Neural cell (in vitro differentiated cells): ENCODE data around the gene CLSTN1. TPM values are rescaled to one million over a fixed set of nuclear protein-coding genes. Genes with fewer than 3 reads are reported as not detected.

Experiments used
- H2AFZ ChIP-seq: fragments of 200-600, 300-800 bp; sonication (generic), shearing (Covaris generic); 2 replicates; pipeline ENCODE4 v1.6.0; 2014; ENCODE audit warnings: low read depth, mild to moderate bottlenecking, antibody characterized with exemption, low read length, moderate library complexity
- H3F3A ChIP-seq: fragments of 200-600 bp; shearing (Covaris generic); 2 replicates; pipeline ENCODE4 v1.6.1; 2016; ENCODE audit warnings: mild to moderate bottlenecking, moderate library complexity, mixed read lengths, antibody characterized with exemption, low read length; ENCODE audit not compliant: insufficient read depth, poor library complexity, severe bottlenecking
- H3K27ac ChIP-seq: fragments of 200-600, 300-800 bp; sonication (generic), shearing (Covaris generic); 2 replicates; pipeline ENCODE4 v1.5.1; 2014; ENCODE audit warnings: mild to moderate bottlenecking, low read length, moderate library complexity
- H3K27me3 ChIP-seq: fragments of 300-800, 200-600 bp; sonication (generic), shearing (Covaris generic); 2 replicates; pipeline ENCODE4 v1.6.0; 2014; ENCODE audit warnings: mild to moderate bottlenecking, low read depth, low read length, moderate library complexity; ENCODE audit not compliant: insufficient read depth
- H3K36me3 ChIP-seq: fragments of 300-800, 200-600 bp; sonication (generic), shearing (Covaris generic); 2 replicates; pipeline ENCODE4 v1.5.1; 2014; ENCODE audit warnings: mild to moderate bottlenecking, antibody characterized with exemption, low read length, moderate library complexity; ENCODE audit not compliant: insufficient read depth
- H3K4me2 ChIP-seq: fragments of 300-800, 200-600 bp; sonication (generic), shearing (Covaris generic); 2 replicates; pipeline ENCODE4 v1.6.0; 2014; ENCODE audit warnings: mild to moderate bottlenecking, low read length
- H3K4me3 ChIP-seq: fragments of 300-800, 200-600 bp; sonication (generic), shearing (Covaris generic); 2 replicates; pipeline ENCODE4 v1.5.1; 2014; ENCODE audit warnings: mild to moderate bottlenecking, low read length, moderate library complexity
- H3K79me2 ChIP-seq: fragments of 200-600 bp; shearing (Covaris generic); replicated peaks from 2 replicates; pipeline ENCODE4 v1.6.0; 2014; ENCODE audit warnings: mild to moderate bottlenecking, low read length, moderate library complexity; ENCODE audit not compliant: insufficient read depth
- H3K9ac ChIP-seq: fragments of 300-800, 200-600 bp; sonication (generic), shearing (Covaris generic); 2 replicates; pipeline ENCODE4 v1.6.1; 2016; ENCODE audit warnings: mild to moderate bottlenecking, low read length, mixed read lengths
- H3K9me2 ChIP-seq: fragments of 200-600 bp; shearing (Covaris generic); 2 replicates; pipeline ENCODE4 v1.6.1; 2016; ENCODE audit warnings: mild to moderate bottlenecking, low read length, mixed read lengths; ENCODE audit not compliant: insufficient read depth
- H3K9me3 ChIP-seq: fragments of 200-600, 300-800 bp; sonication (generic), shearing (Covaris generic); 2 replicates; pipeline ENCODE4 v1.6.1; 2016; ENCODE audit warnings: mild to moderate bottlenecking, mixed run types, low read length, moderate library complexity, mixed read lengths
- H4K20me1 ChIP-seq: fragments of 200-600 bp; shearing (Covaris generic); 2 replicates; pipeline ENCODE4 v1.6.1; 2016; ENCODE audit warnings: mild to moderate bottlenecking, mixed run types; ENCODE audit not compliant: insufficient read depth
- EP300 ChIP-seq: fragments of 450-650 bp; conservative IDR thresholded peaks from 2 replicates; pipeline ENCODE4 v1.6.1; 2014; ENCODE audit warnings: antibody characterized with exemption, mild to moderate bottlenecking, moderate library complexity; ENCODE audit not compliant: poor library complexity, severe bottlenecking
- EZH2 ChIP-seq: fragments of 200-600, 300-800 bp; shearing (Covaris generic), sonication (generic); IDR thresholded peaks from 2 replicates; pipeline ENCODE4 v1.6.1; 2014; ENCODE audit warnings: antibody characterized with exemption, low read length, borderline replicate concordance, mild to moderate bottlenecking; ENCODE audit not compliant: insufficient read depth, poor library complexity, severe bottlenecking
- MXI1 ChIP-seq: fragments of 450-650 bp; conservative IDR thresholded peaks from 2 replicates; pipeline ENCODE4 v1.6.1; 2014; ENCODE audit warnings: antibody characterized with exemption, mild to moderate bottlenecking; ENCODE audit not compliant: poor library complexity, severe bottlenecking
- POLR2AphosphoS5 ChIP-seq: IDR thresholded peaks from 2 replicates; pipeline ENCODE4 v1.6.1; 2012
- RAD21 ChIP-seq: fragments of 450-650 bp; conservative IDR thresholded peaks from 2 replicates; pipeline ENCODE4 v1.6.1; 2014; ENCODE audit warnings: antibody characterized with exemption, mild to moderate bottlenecking, moderate library complexity
- SMC3 ChIP-seq: fragments of 450-650 bp; conservative IDR thresholded peaks from 2 replicates; pipeline ENCODE4 v1.6.1; 2014; ENCODE audit warnings: antibody characterized with exemption, mild to moderate bottlenecking, moderate library complexity; ENCODE audit not compliant: poor library complexity
- TAF1 ChIP-seq: IDR thresholded peaks from 2 replicates; pipeline ENCODE4 v1.6.1; 2012; ENCODE audit warnings: low read depth
- polyA plus RNA-seq: library from polyadenylated mRNA; depleted of rRNA; stranded (reverse); fragments of >200 nt; gene quantifications from 2 replicates; pipeline ENCODE4 v1.2.3, GENCODE V29; 2014
- TF ChIP-seq, protein P1 (sequence below): IDR thresholded peaks from 2 replicates; pipeline ENCODE4 v1.6.1; 2012; ENCODE audit warnings: borderline replicate concordance
- TF ChIP-seq, protein P2 (sequence below): fragments of 450-650 bp; IDR thresholded peaks from 2 replicates; pipeline ENCODE4 v1.5.1; 2014; ENCODE audit warnings: antibody characterized with exemption, mild to moderate bottlenecking, moderate library complexity; ENCODE audit not compliant: poor library complexity, severe bottlenecking

CLSTN1 gene
- polyA plus RNA-seq, 1 donor from 2014 or later = 77.2 TPM

DNA sequence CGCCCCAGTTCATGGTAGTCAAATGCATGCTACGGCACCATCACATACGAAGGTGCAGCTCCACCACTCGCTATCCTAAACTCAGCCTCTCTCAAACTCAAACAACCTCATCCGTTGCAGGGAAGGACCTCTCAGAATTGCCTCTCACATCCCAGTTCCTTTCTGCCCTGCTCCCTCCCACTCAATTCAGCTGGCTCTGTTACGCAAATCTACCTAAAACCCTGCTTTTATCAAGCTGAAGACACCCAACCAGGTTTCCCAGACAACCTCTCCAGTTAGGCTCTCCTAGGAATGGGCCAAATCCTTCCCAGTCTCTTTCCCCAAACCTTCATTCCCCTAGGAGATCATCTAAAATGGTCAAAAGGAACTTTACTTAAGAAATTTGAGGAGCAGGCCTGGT lies 62.9 kb downstream of the CLSTN1 start:
- Histone ChIP-seq H2AFZ (no peak overlapping the region), H3F3A (no peaks in the 10 kb centered on the region), H3K4me3 (no peak overlapping the region), H3K36me3 (no peaks in the 10 kb centered on the region), H3K79me2 (no peaks in the 10 kb centered on the region), H3K9ac (no peak overlapping the region), H4K20me1 (no peaks in the 10 kb centered on the region), H3K9me3 (no peaks in the 10 kb centered on the region), H3K27ac (no peak overlapping the region), H3K27me3 (no peaks in the 10 kb centered on the region), H3K9me2 (no peaks in the 10 kb centered on the region), H3K4me2 (no peak overlapping the region)
- TF ChIP-seq, protein P1, sequence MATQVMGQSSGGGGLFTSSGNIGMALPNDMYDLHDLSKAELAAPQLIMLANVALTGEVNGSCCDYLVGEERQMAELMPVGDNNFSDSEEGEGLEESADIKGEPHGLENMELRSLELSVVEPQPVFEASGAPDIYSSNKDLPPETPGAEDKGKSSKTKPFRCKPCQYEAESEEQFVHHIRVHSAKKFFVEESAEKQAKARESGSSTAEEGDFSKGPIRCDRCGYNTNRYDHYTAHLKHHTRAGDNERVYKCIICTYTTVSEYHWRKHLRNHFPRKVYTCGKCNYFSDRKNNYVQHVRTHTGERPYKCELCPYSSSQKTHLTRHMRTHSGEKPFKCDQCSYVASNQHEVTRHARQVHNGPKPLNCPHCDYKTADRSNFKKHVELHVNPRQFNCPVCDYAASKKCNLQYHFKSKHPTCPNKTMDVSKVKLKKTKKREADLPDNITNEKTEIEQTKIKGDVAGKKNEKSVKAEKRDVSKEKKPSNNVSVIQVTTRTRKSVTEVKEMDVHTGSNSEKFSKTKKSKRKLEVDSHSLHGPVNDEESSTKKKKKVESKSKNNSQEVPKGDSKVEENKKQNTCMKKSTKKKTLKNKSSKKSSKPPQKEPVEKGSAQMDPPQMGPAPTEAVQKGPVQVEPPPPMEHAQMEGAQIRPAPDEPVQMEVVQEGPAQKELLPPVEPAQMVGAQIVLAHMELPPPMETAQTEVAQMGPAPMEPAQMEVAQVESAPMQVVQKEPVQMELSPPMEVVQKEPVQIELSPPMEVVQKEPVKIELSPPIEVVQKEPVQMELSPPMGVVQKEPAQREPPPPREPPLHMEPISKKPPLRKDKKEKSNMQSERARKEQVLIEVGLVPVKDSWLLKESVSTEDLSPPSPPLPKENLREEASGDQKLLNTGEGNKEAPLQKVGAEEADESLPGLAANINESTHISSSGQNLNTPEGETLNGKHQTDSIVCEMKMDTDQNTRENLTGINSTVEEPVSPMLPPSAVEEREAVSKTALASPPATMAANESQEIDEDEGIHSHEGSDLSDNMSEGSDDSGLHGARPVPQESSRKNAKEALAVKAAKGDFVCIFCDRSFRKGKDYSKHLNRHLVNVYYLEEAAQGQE = no peak
- TF ChIP-seq, protein P2, sequence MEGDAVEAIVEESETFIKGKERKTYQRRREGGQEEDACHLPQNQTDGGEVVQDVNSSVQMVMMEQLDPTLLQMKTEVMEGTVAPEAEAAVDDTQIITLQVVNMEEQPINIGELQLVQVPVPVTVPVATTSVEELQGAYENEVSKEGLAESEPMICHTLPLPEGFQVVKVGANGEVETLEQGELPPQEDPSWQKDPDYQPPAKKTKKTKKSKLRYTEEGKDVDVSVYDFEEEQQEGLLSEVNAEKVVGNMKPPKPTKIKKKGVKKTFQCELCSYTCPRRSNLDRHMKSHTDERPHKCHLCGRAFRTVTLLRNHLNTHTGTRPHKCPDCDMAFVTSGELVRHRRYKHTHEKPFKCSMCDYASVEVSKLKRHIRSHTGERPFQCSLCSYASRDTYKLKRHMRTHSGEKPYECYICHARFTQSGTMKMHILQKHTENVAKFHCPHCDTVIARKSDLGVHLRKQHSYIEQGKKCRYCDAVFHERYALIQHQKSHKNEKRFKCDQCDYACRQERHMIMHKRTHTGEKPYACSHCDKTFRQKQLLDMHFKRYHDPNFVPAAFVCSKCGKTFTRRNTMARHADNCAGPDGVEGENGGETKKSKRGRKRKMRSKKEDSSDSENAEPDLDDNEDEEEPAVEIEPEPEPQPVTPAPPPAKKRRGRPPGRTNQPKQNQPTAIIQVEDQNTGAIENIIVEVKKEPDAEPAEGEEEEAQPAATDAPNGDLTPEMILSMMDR = no peak
- TF ChIP-seq EP300 (no peak), EZH2 (no peak), POLR2AphosphoS5 (no peak), TAF1 (no peak), SMC3 (no peak), MXI1 (no peak), RAD21 (no peak)

DNA sequence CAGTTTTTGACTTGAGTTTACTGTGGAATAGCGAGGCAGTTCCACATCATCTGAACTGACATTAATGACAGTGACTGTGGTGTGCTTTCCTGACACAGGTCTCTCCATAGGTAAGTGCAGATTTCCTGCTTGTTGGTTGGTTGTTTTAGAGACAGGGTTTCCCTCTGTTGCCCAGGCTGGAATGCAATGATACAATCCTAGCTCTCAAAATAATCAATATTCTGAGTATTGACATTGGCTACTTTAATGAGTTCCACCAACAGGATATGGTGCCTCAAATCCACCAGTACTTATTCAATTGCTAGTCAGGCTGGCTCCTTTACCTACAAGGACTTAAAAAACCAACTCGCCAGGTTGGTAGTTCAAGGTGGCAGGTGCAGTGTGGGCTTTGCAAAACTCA lies 63.8 kb downstream of the CLSTN1 start:
- Histone ChIP-seq H3K4me2 (no peak overlapping the region), H3K27me3 (no peaks in the 10 kb centered on the region), H4K20me1 (no peaks in the 10 kb centered on the region), H3F3A (no peaks in the 10 kb centered on the region), H3K9me3 (no peaks in the 10 kb centered on the region), H3K4me3 (no peak overlapping the region), H3K36me3 (no peaks in the 10 kb centered on the region), H3K9ac (no peak overlapping the region), H3K79me2 (no peaks in the 10 kb centered on the region), H3K27ac (no peak overlapping the region), H3K9me2 (no peaks in the 10 kb centered on the region), H2AFZ (no peak overlapping the region)
- TF ChIP-seq EZH2 (no peak), RAD21 (no peak), EP300 (no peak), TAF1 (no peak), POLR2AphosphoS5 (no peak), SMC3 (no peak), MXI1 (no peak)
- TF ChIP-seq, protein P2 = no peak
- TF ChIP-seq, protein P1 = no peak
